GM18867 (cell line): ENCODE measurements around the gene RMDN2.

Source experiments
- ATAC-seq: cut with Tn5 transposase; IDR thresholded peaks from one replicate; pipeline ENCODE4 v1.9.1; 2021; ENCODE audit warnings: mild to moderate bottlenecking, moderate library complexity; ENCODE audit not compliant: unreplicated experiment

The RMDN2 gene

DNA sequence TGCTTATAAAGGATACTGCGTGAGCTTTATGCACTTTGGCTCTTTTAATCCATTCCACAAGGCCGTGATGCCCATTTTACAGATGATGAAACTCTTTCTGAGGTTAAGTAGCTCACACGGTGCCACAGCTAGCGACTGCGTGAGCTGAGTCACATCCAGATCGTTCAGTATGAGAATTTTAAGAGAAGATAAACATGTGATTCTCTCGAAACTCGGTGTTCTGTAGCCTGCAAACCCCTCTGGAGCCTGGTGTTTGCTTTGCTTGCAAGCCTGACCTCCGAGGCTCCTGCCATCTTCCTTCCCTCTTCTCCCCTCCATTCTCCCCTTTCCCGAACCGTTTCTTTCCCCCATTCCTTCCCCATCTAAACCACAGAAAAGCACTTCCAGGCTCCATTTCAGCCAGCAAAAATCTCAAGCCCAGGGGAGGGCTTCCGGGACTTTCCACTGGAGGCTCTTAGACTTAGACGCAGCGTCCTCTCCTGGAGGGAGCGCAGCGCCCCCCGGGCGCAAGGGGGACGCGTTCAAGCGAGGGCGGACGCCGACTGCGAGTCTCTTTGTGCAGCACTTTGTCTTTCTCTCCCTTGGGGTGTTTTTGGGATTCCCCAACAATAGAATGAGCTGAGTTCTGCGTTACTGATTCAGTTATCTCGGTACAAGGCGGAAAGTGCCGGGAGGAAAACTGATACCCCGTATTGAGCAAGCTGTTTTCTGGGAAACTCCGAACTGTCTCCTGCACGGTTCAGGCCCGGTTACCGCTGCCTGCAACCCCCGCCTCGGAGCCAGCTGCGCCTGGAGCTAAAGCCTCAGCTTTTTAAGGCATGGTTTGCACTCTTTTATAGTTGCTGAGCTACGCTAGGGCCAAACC is 112.9 kb downstream of the RMDN2 start:
- peak; percentile 70 for ATAC-seq

DNA sequence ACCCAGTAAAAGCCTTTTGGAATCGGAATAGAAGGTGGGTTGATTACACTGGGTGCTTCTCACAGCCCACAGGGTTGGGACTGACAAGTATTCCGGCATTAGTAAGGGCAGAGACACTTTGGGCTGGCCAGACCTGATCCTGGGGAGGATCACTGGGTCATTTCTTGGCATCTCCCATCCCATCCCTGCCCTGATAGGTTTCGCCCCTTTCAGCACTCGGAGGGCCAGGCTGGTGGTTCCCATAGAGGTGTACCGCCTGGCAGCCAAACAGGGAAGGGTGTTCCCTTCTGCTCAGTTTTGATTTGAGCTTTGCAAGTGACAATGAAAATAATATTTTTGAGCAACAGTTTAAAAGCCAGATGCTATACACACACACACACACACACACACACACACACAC is 113.6 kb downstream of the RMDN2 start:
- no peak for ATAC-seq

DNA sequence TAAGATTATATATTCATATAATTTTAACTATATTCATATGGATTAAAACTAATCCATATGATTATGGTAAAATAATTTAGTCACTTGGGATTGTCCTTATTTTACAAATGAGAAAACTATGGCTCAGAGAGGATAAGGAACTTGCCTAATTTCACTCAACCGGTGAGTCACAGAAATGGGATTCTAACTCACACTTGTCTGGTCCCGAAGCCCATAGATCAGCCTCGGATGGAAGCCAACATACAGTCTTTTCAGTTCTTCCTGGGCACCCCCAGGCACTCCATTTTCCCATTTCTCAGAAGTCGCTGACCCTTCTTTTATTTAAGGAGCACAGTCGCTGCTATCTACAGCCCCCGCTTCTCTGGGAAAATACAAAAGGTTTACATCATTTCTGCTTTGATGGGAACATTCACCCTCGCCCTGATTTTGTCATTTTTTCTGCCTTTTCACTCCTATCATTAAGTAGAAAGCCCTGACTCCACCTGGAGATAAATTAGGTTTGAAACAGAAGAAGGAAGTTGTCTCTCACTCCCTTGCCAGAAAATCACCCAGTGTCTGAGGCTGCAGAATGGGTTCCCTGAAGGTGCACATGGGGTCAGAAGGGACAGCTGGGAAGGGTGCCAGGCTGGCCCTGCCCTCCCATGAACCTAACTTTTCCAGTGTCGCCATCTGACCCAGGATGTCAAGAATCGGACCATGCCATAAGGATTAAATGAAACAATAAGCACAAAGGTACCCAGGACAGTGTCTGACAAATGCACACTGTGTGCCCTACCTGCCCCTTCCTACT is 114.2 kb downstream of the RMDN2 start:
- no peak for ATAC-seq

DNA sequence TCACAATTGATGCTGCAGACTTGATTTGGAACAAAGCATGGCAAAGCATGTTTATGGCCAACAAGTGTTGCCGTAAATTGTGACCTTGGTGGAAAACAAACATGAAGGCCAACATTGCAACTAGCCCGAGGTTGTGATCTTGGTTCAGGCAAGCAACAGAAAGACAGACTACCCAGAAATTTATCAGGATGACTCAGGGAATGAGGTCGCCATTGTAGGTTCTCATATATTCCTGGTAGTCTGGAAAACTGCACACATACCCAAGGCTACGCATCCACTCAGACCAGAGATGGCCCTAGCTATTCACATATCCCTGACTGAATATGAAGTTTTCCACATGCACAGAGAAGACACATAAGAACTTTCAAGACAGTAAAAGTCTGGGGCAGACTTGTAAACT is 120.7 kb downstream of the RMDN2 start:
- ATAC-seq = no peak

- no peak for ATAC-seq
Observed at GRCh38 chr2:38056216-38056615, 131.1 kb downstream of the RMDN2 start.

- ATAC-seq = no peak
Observed at GRCh38 chr2:38057651-38058410, 132.7 kb downstream of the RMDN2 start.

GRCh38 chr2:38060236-38061018 is 135.3 kb downstream of the RMDN2 start:
- ATAC-seq = no peak

DNA sequence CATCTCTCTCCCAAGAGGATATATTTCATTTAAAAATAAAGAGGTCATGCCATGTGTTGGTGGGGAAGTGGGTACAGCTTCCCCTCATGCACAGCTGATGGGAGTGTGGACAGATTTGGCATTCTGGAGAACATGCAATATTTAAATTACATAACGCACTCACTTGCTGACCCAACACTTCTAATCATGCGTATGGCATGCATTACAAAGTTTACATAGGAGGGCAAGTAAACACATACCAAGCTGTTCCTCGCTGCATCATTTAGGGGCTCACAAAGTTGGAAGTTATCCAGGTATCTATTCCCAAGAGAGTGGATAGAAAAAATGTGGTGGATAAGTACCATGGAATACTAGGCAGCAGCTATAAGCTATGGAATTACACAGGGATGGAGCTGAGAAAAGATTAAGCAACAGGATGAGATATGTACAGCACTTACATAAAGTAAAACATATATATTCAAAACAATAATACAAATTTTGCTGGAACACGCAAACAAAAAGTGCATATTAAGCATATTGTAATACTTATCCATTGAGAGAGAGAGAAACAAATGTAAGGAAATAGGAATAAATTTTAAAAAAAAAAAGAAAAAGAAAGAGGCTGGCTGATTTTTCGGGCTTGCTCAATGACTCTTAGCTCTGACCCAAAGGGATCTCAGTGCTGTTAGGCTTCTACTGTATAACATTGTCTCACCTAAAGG is 139.9 kb downstream of the RMDN2 start:
- no peak for ATAC-seq

GRCh38 chr2:38065502-38066135 is 140.5 kb downstream of the RMDN2 start:
- ATAC-seq = no peak

DNA sequence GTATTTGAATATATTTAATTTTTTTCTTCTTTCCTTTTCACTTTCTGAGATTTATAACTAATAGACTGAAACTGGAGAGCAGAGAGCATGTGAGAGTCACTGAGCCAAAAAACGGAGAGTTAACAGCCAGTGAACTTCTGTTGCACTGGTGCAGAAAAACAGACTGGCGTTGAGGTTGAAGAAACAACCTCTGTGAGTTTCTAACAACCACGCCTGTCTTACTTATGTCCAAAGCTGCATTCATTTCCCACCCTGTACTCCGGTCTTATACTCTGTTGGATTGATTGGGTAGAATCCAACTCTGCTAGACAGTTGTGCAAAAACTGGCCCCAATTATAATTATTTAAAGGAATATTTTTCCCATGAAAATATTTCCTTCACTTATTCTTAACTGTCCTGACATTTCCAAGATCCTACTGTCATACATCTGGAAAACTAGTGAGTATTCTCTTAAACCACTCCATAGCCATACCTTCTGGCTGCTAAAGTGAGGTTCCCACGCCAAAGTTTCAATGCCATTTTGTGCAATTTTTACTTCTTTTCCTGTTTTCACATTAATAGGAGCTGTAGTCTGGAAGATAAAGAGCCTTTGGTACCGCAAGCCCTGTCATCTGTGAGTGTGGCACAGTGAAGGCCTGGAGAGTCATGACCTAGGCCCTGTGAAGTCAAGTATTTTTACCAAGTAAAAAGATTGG is 141.5 kb downstream of the RMDN2 start:
- no peak for ATAC-seq
